Immature natural killer cell (primary cell): ENCODE data around the gene MED12L. TPM values are rescaled to one million over a fixed set of nuclear protein-coding genes. Genes with fewer than 3 reads are reported as not detected.

Experiments
- DNase-seq, 3 donors: peaks; one replicate each; pipeline ENCODE4 v3.0.0; 2022; ENCODE audit warnings: mixed read lengths in 1 of 3
- H3K27ac Mint-ChIP-seq, 6 donors: one replicate each; pipeline ENCODE4 v1.8.0; 2020; ENCODE audit warnings: mixed read lengths in 6 of 6, mild to moderate bottlenecking in 5 of 6, inconsistent platforms in 4 of 6, moderate library complexity in 3 of 6
- H3K27me3 Mint-ChIP-seq, 3 donors: one replicate each; pipeline ENCODE4 v1.8.0; 2020 to 2021; ENCODE audit warnings: low read depth in 3 of 3, mild to moderate bottlenecking in 3 of 3, mixed read lengths in 3 of 3, moderate library complexity in 3 of 3, inconsistent platforms in 1 of 3
- H3K36me3 Mint-ChIP-seq, 3 donors: one replicate each; pipeline ENCODE4 v1.8.0; 2020; ENCODE audit warnings: mixed read lengths in 3 of 3, inconsistent platforms in 2 of 3, mild to moderate bottlenecking in 2 of 3
- H3K4me1 Mint-ChIP-seq, 2 donors: one replicate each; pipeline ENCODE4 v1.8.0; 2020; ENCODE audit warnings: inconsistent platforms in 2 of 2, mild to moderate bottlenecking in 2 of 2, mixed read lengths in 2 of 2, moderate library complexity in 1 of 2
- H3K4me3 Mint-ChIP-seq, 5 donors: one replicate each; pipeline ENCODE4 v1.8.0; 2020; ENCODE audit warnings: mild to moderate bottlenecking in 5 of 5, mixed read lengths in 5 of 5, inconsistent platforms in 3 of 5, moderate library complexity in 3 of 5
- H3K9me3 Mint-ChIP-seq, 6 donors: one replicate each; pipeline ENCODE4 v1.8.0; 2020; ENCODE audit warnings: mild to moderate bottlenecking in 6 of 6, mixed read lengths in 6 of 6, inconsistent platforms in 4 of 6, moderate library complexity in 3 of 6
- polyA plus RNA-seq, 3 donors: library from polyadenylated mRNA; unstranded; fragments of 300-500 nt; fragmentation: Illumina TruSeq; gene quantifications; one replicate each; pipeline ENCODE4 v1.2.3, GENCODE V29; 2021

MED12L gene
- polyA plus RNA-seq, 3 donors from 2014 or later = 0.18 TPM; not detected in 2

- no peak for DNase-seq
- Mint-ChIP-seq H3K27me3 (peaks cover 0 to 8% (median 0%) of the 10 kb centered on the region in 3 donors), H3K4me1 (no peaks in the 10 kb centered on the region), H3K27ac (no peak overlapping the region), H3K4me3 (no peak overlapping the region), H3K9me3 (no peaks in the 10 kb centered on the region), H3K36me3 (no peaks in the 10 kb centered on the region)
Observed at GRCh38 chr3:151403246-151403645, 317.8 kb downstream of the MED12L start.

- Mint-ChIP-seq H3K27me3 (peaks cover 0 to 8% (median 0%) of the 10 kb centered on the region in 3 donors), H3K4me1 (no peaks in the 10 kb centered on the region), H3K4me3 (no peak overlapping the region), H3K9me3 (no peaks in the 10 kb centered on the region), H3K27ac (no peak overlapping the region), H3K36me3 (no peaks in the 10 kb centered on the region)
- DNase-seq = no peak
Observed at GRCh38 chr3:151404316-151404715, 318.9 kb downstream of the MED12L start.

- no peaks in the 10 kb centered on the region for H3K4me1 Mint-ChIP-seq
- peaks cover 0 to 4% (median 0%) of the 10 kb centered on the region in 3 donors for H3K27me3 Mint-ChIP-seq
- no peaks in the 10 kb centered on the region for H3K9me3 Mint-ChIP-seq
- DNase-seq = no peak
- H3K27ac Mint-ChIP-seq = no peak overlapping the region
- H3K4me3 Mint-ChIP-seq = no peak overlapping the region
- H3K36me3 Mint-ChIP-seq = no peaks in the 10 kb centered on the region
Observed at GRCh38 chr3:151407928-151408327, 322.5 kb downstream of the MED12L start.

- H3K4me3 Mint-ChIP-seq = no peak overlapping the region
- no peaks in the 10 kb centered on the region for H3K4me1 Mint-ChIP-seq
- no peaks in the 10 kb centered on the region for H3K27me3 Mint-ChIP-seq
- no peak for DNase-seq
- no peak overlapping the region for H3K27ac Mint-ChIP-seq
- no peaks in the 10 kb centered on the region for H3K9me3 Mint-ChIP-seq
- no peaks in the 10 kb centered on the region for H3K36me3 Mint-ChIP-seq
Observed at GRCh38 chr3:151410891-151411559, 325.6 kb downstream of the MED12L start.

- no peak for DNase-seq
- Mint-ChIP-seq H3K4me1 (no peaks in the 10 kb centered on the region), H3K27ac (no peak overlapping the region), H3K9me3 (no peaks in the 10 kb centered on the region), H3K4me3 (no peak overlapping the region), H3K27me3 (peaks cover 0 to 2% (median 0%) of the 10 kb centered on the region in 3 donors), H3K36me3 (no peaks in the 10 kb centered on the region)
Observed at GRCh38 chr3:151412989-151413388, 327.5 kb downstream of the MED12L start.

- Mint-ChIP-seq H3K4me1 (no peaks in the 10 kb centered on the region), H3K27me3 (peaks cover 0 to 2% (median 0%) of the 10 kb centered on the region in 3 donors), H3K27ac (no peak overlapping the region), H3K9me3 (no peaks in the 10 kb centered on the region), H3K36me3 (no peaks in the 10 kb centered on the region), H3K4me3 (no peak overlapping the region)
- no peak for DNase-seq
Observed at GRCh38 chr3:151415289-151415688, 329.8 kb downstream of the MED12L start.

GRCh38 chr3:151419806-151420205 is 334.3 kb downstream of the MED12L start:
- no peak for DNase-seq
- Mint-ChIP-seq H3K9me3 (no peaks in the 10 kb centered on the region), H3K27me3 (peaks cover 0 to 5% (median 3%) of the 10 kb centered on the region in 3 donors), H3K4me1 (peaks cover 0 to 5% of the 10 kb centered on the region in 2 donors), H3K4me3 (no peak overlapping the region), H3K36me3 (no peaks in the 10 kb centered on the region), H3K27ac (no peak overlapping the region)

- Mint-ChIP-seq H3K27ac (no peak overlapping the region), H3K9me3 (no peaks in the 10 kb centered on the region), H3K27me3 (peaks cover 2 to 4% (median 3%) of the 10 kb centered on the region in 3 donors), H3K36me3 (no peaks in the 10 kb centered on the region), H3K4me3 (no peak overlapping the region), H3K4me1 (peaks cover 2 to 17% of the 10 kb centered on the region in 2 donors)
- no peak for DNase-seq
Observed at GRCh38 chr3:151421938-151422337, 336.5 kb downstream of the MED12L start.

- H3K27ac Mint-ChIP-seq = no peak overlapping the region
- no peaks in the 10 kb centered on the region for H3K9me3 Mint-ChIP-seq
- H3K4me1 Mint-ChIP-seq = peaks cover 2 to 17% of the 10 kb centered on the region in 2 donors
- DNase-seq = no peak
- no peaks in the 10 kb centered on the region for H3K36me3 Mint-ChIP-seq
- no peak overlapping the region for H3K4me3 Mint-ChIP-seq
- peaks cover 2 to 4% (median 3%) of the 10 kb centered on the region in 3 donors for H3K27me3 Mint-ChIP-seq
Observed at GRCh38 chr3:151423091-151423490, 337.6 kb downstream of the MED12L start.

- H3K4me1 Mint-ChIP-seq = peaks cover 2 to 17% of the 10 kb centered on the region in 2 donors
- H3K27ac Mint-ChIP-seq = no peak overlapping the region
- H3K4me3 Mint-ChIP-seq = no peak overlapping the region
- DNase-seq = no peak
- peaks cover 0 to 2% (median 0%) of the 10 kb centered on the region in 6 donors for H3K9me3 Mint-ChIP-seq
- H3K36me3 Mint-ChIP-seq = no peaks in the 10 kb centered on the region
- H3K27me3 Mint-ChIP-seq = peaks cover 2 to 6% (median 4%) of the 10 kb centered on the region in 3 donors
Observed at GRCh38 chr3:151425627-151426340, 340.3 kb downstream of the MED12L start.

GRCh38 chr3:151426341-151426657 is 340.8 kb downstream of the MED12L start:
- Mint-ChIP-seq H3K27me3 (peaks cover 2 to 5% (median 4%) of the 10 kb centered on the region in 3 donors), H3K9me3 (peaks cover 0 to 2% (median 0%) of the 10 kb centered on the region in 6 donors), H3K36me3 (no peaks in the 10 kb centered on the region), H3K4me1 (peaks cover 2 to 17% of the 10 kb centered on the region in 2 donors), H3K27ac (no peak overlapping the region), H3K4me3 (peak overlapping the region in 1 of 5 donors; percentile 4)
- peak in 2 of 3 donors; percentile 2 to 5 for DNase-seq

GRCh38 chr3:151428386-151428785 is 342.9 kb downstream of the MED12L start:
- H3K9me3 Mint-ChIP-seq = peaks cover 0 to 2% (median 0%) of the 10 kb centered on the region in 6 donors
- no peaks in the 10 kb centered on the region for H3K36me3 Mint-ChIP-seq
- H3K4me3 Mint-ChIP-seq = no peak overlapping the region
- H3K27me3 Mint-ChIP-seq = peaks cover 2 to 5% (median 4%) of the 10 kb centered on the region in 3 donors
- H3K27ac Mint-ChIP-seq = no peak overlapping the region
- H3K4me1 Mint-ChIP-seq = peaks cover 2 to 13% of the 10 kb centered on the region in 2 donors
- DNase-seq = no peak

- H3K27ac Mint-ChIP-seq = no peak overlapping the region
- H3K36me3 Mint-ChIP-seq = no peaks in the 10 kb centered on the region
- DNase-seq = no peak
- H3K27me3 Mint-ChIP-seq = peaks cover 0 to 5% (median 0%) of the 10 kb centered on the region in 3 donors
- H3K9me3 Mint-ChIP-seq = peaks cover 0 to 2% (median 0%) of the 10 kb centered on the region in 6 donors
- no peak overlapping the region for H3K4me3 Mint-ChIP-seq
- H3K4me1 Mint-ChIP-seq = peaks cover 2 to 8% of the 10 kb centered on the region in 2 donors
Observed at GRCh38 chr3:151430821-151431484, 345.5 kb downstream of the MED12L start.

GRCh38 chr3:151431940-151432339 is 346.5 kb downstream of the MED12L start:
- DNase-seq = no peak
- Mint-ChIP-seq H3K9me3 (peaks cover 0 to 2% (median 0%) of the 10 kb centered on the region in 6 donors), H3K27me3 (peaks cover 0 to 5% (median 0%) of the 10 kb centered on the region in 3 donors), H3K4me3 (no peak overlapping the region), H3K27ac (no peak overlapping the region), H3K36me3 (no peaks in the 10 kb centered on the region), H3K4me1 (no peaks in the 10 kb centered on the region)
